ENCODE data around the gene IL1B.

GRCh38 chr2:112839407-112840067 lies 3.0 kb upstream of the IL1B start:
- TF ChIP-seq POLR2AphosphoS5 (IDR thresholded peaks at IDR 0.05; ENCODE audit: borderline replicate concordance, low read depth, low read length) (no peak), EZH2 (IDR thresholded peaks at IDR 0.05) (no peak), FOXP2 (optimal IDR thresholded peaks at IDR 0.05; ENCODE audit: control extremely low read depth, extremely low read length, insufficient read depth) (no peak)

Measured in SK-N-MC (cell line).